Left ventricle myocardium inferior (tissue), 1 donor: Measurements from ENCODE around the gene TNS3. TPM values are rescaled to one million over a fixed set of nuclear protein-coding genes. Genes with fewer than 3 reads are reported as not detected.

Experiments
- DNase-seq: peaks from one replicate; pipeline ENCODE4 v3.0.0-alpha.2; 2020
- H3K27ac ChIP-seq: fragments of 200-600 bp; replicated peaks from 2 replicates; pipeline ENCODE4 v1.8.0; 2021
- H3K27me3 ChIP-seq: fragments of 200-600 bp; 2 replicates; pipeline ENCODE4 v1.8.0; 2021; ENCODE audit warnings: low read depth
- H3K36me3 ChIP-seq: fragments of 200-600 bp; 2 replicates; pipeline ENCODE4 v1.8.0; 2021
- H3K4me1 ChIP-seq: fragments of 200-600 bp; 2 replicates; pipeline ENCODE4 v1.8.0; 2021
- H3K4me3 ChIP-seq: fragments of 200-600 bp; 2 replicates; pipeline ENCODE4 v1.8.0; 2021; ENCODE audit warnings: mild to moderate bottlenecking, moderate library complexity
- H3K9me3 ChIP-seq: fragments of 200-600 bp; replicated peaks from 2 replicates; pipeline ENCODE4 v1.8.0; 2021
- intact Hi-C: fragments of 100-400 bp; cut with micrococcal nuclease; formaldehyde crosslinking; loops from one replicate; pipeline ENCODE4 v1.11.0; 2022
- total RNA-seq: library from RNA; stranded (reverse); fragmentation: NEBNext Ultra II Directional; extraction: Animal tissue kit (Norgen Biotek cat#: 25700); gene quantifications from one replicate; pipeline ENCODE4 v1.2.1, GENCODE V29; 2021
- TF ChIP-seq, protein P1 (sequence below): fragments of 200-600 bp; IDR thresholded peaks from 2 replicates; pipeline ENCODE4 v1.8.0; 2021; ENCODE audit warnings: antibody characterized with exemption, mild to moderate bottlenecking, borderline replicate concordance
- donor health status: DM: no; HTN: yes; CAD: no; lungs with severe emphysema.

The TNS3 gene
- total RNA-seq, 1 donor from 2014 or later, result 40.6 TPM

DNA sequence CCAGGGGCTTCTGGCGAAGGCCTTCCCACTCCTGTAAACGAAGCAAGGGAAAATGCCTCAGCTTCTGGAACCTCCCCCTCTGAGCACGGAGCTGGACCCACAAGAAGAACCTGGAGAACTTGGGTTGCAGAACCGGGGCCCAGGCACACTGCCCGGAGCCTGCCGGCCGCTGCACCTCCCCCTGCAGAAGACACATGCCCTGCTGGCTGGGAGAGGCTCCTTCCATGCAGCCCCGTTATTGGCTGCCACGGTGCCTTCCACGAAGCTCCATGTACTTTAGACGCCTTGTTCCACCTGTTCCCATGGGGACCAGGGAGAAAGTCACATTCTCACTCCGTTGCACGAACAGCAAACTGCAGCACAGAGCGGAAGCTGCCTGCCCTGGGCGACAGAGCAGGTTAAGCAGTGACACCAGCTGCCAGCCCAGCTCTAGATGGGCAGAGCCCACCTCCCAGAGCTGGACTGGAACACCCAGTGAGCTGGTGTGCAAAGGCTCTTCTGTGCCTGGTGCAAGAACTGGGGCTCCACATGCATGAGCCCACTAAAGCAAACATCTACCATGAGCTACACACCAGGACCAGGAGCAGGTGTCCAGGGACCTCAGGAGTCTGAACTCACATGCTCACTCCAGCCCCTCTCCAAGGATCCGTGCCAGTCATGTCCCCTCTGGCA lies 70.1 kb downstream of the TNS3 start:
- peak overlapping the region; percentile 66 for H3K27ac ChIP-seq
- TF ChIP-seq, protein P1, sequence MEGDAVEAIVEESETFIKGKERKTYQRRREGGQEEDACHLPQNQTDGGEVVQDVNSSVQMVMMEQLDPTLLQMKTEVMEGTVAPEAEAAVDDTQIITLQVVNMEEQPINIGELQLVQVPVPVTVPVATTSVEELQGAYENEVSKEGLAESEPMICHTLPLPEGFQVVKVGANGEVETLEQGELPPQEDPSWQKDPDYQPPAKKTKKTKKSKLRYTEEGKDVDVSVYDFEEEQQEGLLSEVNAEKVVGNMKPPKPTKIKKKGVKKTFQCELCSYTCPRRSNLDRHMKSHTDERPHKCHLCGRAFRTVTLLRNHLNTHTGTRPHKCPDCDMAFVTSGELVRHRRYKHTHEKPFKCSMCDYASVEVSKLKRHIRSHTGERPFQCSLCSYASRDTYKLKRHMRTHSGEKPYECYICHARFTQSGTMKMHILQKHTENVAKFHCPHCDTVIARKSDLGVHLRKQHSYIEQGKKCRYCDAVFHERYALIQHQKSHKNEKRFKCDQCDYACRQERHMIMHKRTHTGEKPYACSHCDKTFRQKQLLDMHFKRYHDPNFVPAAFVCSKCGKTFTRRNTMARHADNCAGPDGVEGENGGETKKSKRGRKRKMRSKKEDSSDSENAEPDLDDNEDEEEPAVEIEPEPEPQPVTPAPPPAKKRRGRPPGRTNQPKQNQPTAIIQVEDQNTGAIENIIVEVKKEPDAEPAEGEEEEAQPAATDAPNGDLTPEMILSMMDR, result no peak
- no peaks in the 10 kb centered on the region for H3K36me3 ChIP-seq
- DNase-seq, result no peak
- H3K4me3 ChIP-seq, result no peak overlapping the region
- intact Hi-C loops, result no loop called here
- H3K27me3 ChIP-seq, result no peaks in the 10 kb centered on the region
- peaks cover 45% of the 10 kb centered on the region for H3K4me1 ChIP-seq
- no peaks in the 10 kb centered on the region for H3K9me3 ChIP-seq

- Histone ChIP-seq H3K27me3 (no peaks in the 10 kb centered on the region), H3K27ac (no peak overlapping the region), H3K4me1 (peaks cover 55% of the 10 kb centered on the region), H3K4me3 (no peak overlapping the region), H3K36me3 (no peaks in the 10 kb centered on the region), H3K9me3 (no peaks in the 10 kb centered on the region)
- DNase-seq, result no peak
- TF ChIP-seq, protein P1, result no peak
- intact Hi-C loops, result no loop called here
These were observed 71.1 kb downstream of the TNS3 start for GRCh38 chr7:47510786-47511185.

DNA sequence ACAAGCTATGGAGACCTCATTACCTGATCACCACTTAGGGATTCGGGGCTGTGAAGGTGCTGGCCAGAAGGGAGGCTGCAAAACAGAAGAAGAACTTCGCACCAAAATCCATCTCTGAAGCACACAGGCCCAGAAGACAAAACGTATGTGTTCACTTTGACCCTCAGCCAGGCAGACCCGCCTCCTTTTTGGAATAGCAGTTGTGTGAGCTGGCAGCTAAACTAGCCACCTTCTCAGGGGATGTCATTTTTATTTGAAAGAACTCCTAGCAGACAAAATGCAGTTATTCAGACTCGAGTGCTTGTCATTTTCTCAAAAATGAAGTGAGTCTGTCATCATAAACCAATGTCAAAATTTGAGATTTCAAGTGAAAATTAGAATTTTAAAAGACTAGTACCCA lies 71.7 kb downstream of the TNS3 start:
- Histone ChIP-seq H3K4me3 (no peak overlapping the region), H3K27me3 (no peaks in the 10 kb centered on the region), H3K9me3 (no peaks in the 10 kb centered on the region), H3K27ac (no peak overlapping the region), H3K4me1 (peaks cover 56% of the 10 kb centered on the region), H3K36me3 (no peaks in the 10 kb centered on the region)
- DNase-seq, result no peak
- intact Hi-C loops, result no loop called here
- TF ChIP-seq, protein P1, result no peak

DNA sequence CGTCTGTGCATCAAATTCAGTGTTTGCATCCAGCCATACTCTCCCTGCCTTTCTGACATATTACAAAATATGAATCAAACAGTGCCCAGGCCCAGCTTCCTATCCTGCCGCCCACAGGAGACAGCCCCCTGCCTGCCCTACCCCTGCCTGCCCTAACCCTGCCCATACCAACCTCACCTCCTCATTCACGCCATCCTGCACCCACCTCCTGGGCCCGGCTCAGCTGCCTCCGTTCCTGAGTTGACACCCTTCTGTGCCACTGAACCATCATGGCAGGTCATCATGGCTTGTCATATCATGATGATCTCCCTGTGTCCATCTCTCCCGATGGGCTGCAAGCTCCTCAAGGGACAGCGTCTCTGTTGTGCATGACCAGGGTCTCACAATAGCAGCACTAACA lies 72.3 kb downstream of the TNS3 start:
- Histone ChIP-seq H3K27me3 (no peaks in the 10 kb centered on the region), H3K4me3 (no peak overlapping the region), H3K9me3 (no peaks in the 10 kb centered on the region), H3K4me1 (peaks cover 56% of the 10 kb centered on the region), H3K36me3 (no peaks in the 10 kb centered on the region), H3K27ac (no peak overlapping the region)
- TF ChIP-seq, protein P1, result no peak
- intact Hi-C loops, result no loop called here
- no peak for DNase-seq

DNA sequence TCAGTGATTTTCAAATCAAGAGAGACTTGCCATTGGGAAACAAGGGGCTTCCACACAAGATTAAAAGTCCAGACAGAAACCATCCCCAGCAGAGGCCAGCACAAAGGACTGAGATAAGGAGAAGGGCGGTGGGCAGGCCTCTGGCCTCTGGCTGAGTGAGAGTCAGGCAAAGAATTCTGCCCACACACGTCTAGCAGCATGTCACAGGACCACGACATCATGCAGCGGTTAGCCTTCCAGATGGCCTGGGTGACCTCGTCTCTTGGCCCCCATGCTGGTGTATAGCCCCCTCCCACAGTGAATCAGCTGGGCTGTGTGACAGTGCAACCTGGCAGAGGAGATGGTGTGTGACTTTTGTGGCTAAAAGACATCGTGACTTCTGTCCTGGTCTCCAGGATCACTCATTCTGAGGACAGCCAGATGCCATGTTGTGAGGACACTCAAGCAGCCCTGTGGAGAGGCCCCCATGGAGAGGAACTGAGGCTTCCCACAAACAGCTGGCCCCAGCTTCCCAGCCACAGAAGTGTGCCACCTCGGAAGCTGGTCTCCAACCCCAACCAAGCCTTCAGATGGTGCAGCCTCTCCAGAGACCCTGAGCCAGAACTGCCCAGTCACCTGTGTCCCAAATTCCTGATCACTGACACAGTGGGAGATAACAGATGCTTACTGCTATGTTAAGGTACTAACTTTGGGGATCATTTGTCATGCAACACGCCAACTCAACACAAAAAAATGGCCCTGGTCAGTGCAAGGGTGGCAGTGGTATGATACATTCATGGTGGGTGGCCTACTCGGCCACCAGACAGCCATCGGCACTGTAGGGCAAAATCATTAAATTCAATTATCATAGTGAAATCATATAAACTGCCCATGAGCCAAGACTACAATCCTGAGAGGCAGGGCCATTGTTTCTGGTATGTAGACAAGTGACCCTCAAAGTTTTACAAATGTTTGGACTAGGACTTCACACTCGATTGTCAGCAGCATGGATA lies 73.2 kb downstream of the TNS3 start:
- intact Hi-C loops, result no loop called here
- Histone ChIP-seq H3K4me3 (no peak overlapping the region), H3K27me3 (no peaks in the 10 kb centered on the region), H3K36me3 (no peaks in the 10 kb centered on the region), H3K9me3 (no peaks in the 10 kb centered on the region), H3K4me1 (peaks cover 54% of the 10 kb centered on the region), H3K27ac (no peak overlapping the region)
- DNase-seq, result no peak
- TF ChIP-seq, protein P1, result no peak
